CD4-positive, alpha-beta T cell treated with Interleukin-17A for 4 hours (primary cell): Measurements from ENCODE around the gene STK4.
A peak's percentile ranks its signal among the peaks of the same experiment; 100 is the strongest.

Source experiments
- DNase-seq: peaks from one replicate; pipeline ENCODE4 v3.0.0-alpha.2; 2020; ENCODE audit warnings: mixed read lengths

STK4 gene

DNA sequence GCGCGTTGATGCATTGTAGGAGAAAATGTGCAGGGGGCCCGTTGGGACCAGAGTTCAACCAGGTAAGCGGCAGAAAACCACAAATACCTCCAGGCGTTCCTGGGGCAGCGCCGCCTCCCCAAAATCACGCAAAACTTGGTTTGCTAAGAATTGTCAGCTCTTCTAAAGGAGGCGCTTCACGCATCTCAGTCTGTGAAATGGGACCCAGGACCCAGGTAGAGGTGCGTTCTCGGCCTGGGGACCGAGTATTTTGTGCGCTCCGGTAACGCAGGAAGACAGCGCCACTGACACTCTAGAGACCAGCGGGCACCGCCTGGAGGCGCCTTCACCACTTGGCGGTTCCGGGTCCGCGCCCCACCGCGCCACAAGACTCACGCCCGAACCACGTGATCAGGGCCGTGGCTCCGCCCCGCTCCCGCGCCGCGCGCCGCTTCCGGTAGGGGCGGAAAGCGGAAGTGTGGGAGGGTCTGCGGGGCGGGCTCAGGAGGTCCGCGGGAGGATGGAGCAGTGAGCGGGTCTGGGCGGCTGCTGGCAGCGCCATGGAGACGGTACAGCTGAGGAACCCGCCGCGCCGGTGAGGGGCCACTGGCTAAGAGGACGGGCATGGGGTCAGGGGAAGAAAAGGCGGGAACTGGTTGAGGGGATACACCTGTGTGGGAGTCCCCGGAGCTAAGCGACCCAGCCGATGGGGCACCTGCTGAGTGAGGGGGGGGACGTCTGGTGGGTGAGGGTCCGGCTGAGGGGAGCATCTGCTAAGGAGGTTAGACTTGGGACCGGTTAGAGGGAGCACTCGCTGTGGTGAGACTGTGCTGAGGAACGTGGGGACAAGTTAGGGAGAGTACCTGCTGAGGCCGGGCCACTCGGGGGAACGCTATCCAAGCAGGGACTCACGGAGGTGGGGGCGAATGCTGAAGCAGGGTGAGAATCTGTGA lies at the start of gene STK4:
Gene STK4, plus strand, starts transcription at position 483 of the 932 bp plus-strand sequence. Its CDS starts 57 bp downstream, at position 540.
- DNase-seq = peak; percentile 97

- DNase-seq = no peak
Observed at GRCh38 chr20:44916586-44916985, 49.7 kb upstream of the STK4 start.

GRCh38 chr20:44917399-44917798 lies 48.9 kb upstream of the STK4 start:
- DNase-seq = no peak

DNA sequence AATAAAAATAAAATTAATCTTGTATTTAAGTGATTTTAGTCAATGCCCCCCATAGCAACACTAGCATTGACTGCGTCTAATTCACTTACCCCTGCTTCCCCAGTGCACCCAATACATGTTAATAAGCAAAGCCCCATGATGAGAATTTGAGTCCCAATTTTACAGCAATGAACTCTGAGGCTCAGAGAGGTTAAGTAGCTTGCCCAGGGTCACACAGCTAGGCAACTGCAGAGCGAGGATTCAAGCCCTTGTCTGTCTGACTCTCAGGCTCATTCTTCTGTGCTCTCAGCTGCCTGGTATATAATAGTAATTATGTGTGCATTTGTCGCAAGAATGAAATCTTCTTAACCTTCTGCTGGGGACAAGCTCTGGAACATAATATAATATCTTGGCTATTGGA lies 48.0 kb upstream of the STK4 start:
- no peak for DNase-seq

DNA sequence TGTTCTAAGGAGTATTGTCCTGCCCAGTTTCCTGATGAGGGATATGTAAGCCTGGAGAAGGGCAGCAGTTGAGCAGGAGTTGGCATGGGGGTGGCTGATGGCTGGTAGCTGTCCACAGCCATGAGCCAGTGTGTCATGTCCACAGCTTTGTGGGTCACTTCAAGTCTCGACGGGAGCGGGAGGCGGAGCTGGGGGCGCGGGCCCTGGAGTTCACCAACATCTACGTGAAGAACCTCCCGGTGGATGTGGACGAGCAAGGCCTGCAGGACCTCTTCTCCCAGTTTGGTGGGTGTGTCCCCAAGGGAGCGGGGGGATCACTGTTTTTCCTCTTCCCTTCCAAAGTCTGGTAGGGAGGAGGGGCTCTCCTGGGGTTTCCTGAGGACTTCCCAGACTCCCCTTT lies 47.6 kb upstream of the STK4 start:
- no peak for DNase-seq

DNA sequence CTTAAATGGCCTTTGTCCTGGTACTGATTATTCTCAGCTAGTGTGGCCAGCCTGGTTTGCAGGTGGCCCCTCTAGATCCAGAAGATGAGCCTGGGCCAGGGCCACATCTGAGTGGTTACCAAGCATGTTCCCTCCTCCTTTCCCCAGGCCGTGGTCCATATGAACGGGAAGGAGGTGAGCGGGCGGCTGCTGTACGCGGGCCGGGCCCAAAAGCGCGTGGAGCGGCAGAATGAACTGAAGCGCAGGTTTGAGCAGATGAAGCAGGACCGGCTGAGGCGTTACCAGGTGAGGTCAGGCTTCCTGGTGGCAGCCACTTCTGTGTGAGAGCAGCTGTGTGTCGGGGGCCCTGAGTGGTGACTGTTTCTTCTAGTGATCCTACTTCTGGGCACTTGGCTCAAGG lies 44.9 kb upstream of the STK4 start:
- DNase-seq = no peak

DNA sequence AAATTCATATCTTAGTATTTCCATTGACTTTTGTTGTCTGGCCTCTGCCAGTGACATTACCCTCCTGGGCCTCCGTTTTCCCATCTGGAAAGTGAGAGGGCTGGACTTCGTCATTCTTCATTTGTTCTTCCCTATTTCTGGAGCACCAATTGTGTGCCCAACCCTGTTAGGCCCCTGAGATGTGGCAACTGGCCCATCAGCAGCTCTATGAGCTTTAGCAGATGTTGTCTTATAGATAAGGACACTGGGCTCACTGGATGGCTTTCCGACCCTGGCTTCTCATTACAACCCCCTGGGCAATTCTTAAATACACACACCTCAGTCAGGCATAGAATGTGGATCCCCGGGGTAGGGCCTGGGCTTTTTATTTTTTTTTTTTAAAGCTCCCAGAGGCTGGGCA lies 41.8 kb upstream of the STK4 start:
- no peak for DNase-seq

DNA sequence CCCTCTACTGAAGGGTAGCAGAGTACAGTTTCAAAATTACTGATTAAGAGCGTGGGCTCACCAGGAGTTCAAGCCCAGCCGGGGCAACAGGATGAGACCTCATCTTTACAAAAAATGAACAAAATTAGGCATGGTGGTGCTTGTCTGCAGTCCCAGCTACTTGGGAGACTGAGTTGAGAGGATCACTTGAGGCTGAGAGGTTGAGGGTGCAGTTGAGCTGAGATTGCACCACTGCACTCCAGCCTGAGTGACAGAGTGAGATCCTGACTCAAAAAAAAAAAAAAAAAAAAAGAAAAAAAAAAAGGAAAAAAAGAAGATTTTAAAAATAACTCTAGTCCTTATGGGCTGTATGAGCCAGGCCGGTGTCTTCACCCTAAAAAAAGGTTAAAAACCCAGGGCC lies 37.7 kb upstream of the STK4 start:
- no peak for DNase-seq

DNA sequence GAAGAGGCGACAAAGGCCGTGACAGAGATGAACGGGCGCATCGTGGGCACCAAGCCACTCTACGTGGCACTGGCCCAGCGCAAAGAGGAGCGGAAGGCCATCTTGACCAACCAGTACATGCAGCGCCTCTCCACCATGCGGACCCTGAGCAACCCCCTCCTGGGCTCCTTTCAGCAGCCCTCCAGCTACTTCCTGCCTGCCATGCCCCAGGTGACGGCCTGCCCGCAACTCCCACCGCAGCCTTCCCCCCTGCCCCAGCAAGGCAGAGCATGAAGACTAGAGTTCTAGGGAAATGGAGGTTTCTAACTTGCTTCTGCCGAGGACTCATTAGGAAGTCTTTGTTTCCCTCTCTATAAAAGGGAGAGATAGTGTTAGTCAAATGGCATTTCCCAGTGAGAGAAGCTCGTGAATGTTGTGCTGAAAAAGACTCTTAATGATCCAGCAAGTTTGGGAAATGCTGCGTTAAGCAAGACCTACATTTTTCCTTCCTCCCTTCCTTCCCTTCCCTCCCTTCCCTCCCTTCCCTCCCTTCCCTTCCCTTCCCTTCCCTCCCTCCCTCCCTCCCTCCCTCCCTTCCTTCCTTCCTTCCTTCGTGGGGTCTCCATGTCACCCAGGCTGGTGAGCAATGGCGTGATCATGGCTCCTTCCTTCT lies 35.7 kb upstream of the STK4 start:
- no peak for DNase-seq

DNA sequence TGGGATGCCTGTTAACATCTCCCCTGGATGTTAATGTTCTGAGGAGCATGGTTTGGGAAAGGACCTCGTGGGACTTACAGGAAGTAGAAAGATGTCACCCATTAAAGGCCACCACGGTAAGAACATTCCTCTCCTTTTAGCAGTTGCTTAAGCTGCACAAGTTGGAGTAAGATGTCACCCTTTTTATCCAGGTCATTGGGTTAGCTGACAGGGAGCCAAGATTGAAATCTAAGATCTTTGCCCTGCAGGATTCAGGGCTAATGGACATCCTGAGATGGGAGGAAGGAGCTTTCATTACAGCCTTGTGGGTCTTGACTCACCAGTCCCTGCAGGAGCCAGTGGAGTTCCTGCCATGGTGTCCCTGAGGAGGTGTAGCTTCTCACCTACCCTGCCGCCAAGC lies 34.4 kb upstream of the STK4 start:
- DNase-seq = no peak

GRCh38 chr20:44932916-44933315 lies 33.4 kb upstream of the STK4 start:
- no peak for DNase-seq

DNA sequence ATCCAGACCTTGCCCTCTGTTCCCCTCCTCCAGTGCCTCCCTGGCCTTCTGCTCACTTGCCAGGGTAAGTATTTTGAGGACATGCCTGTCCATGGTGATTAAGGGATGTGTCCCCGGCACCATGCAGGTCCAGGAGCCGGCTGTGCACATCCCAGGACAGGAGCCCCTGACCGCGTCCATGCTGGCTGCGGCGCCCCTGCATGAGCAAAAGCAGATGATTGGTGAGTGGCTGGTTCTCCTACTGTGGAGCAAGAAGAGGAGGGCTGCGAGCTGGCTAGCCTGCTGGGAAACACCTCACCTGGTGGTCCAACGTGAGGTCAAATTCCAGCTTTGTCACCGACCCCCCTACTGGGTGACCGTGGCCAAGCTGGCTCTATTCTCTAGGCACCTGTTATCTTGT lies 29.8 kb upstream of the STK4 start:
- DNase-seq = no peak

DNA sequence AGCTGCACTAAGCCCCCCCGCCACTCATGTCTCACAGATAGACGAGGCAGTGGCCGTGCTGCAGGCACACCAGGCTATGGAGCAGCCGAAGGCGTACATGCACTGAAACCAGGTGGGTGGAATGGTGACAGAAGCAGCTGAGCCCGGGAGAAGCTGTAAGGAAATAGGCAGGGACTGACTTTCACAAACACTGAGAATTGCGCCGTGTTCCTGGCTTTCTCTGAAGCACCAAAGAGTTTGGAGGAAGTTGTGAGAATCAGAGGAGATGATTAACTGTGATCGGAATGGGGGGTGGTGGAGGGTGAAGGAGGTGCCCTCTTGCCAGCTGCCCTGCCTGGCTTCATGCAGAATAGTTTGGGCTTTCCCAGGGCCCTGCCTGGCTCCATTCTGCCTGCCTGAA lies 27.7 kb upstream of the STK4 start:
- DNase-seq = no peak

- DNase-seq = no peak
Observed at GRCh38 chr20:44941120-44941691, 25.1 kb upstream of the STK4 start.

GRCh38 chr20:44942264-44942973 lies 23.9 kb upstream of the STK4 start:
- DNase-seq = no peak

DNA sequence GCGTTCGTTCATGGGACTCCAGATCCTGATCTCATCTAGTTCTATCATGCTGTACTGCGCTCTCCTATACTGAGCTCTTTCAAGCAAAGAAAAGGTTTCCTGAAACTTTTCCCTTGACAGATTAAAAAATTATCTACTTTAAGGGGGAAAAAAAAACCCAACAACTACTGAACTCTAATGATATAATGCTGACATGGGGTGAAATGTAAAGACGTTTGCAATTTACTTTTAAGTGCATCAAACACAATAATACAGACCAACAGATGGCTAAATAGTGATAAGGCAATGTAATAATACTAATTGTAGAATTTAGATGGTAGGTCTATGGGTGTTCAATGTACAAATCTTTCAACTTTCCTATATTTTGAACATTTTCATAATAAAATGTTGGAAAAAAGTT lies 22.5 kb upstream of the STK4 start:
- no peak for DNase-seq

DNA sequence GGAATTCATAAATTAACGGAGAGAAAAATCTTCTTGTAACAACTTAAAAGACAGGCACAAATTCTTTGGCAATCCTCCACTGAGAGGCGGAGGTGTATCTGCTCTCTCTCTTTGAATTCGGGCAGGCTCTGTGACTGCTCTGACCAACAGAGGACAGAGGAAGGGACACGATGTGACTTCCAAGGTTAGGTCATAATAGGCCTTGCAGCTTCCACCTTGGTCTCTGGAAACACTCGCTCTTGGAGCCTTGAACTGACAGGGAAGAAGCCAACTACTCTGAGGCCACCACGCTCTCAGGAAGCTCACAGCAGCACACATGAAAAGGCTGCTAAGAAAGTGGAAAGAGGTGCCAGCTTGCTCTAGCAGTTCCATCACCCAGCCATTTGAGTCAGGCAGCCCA lies 21.1 kb upstream of the STK4 start:
- no peak for DNase-seq

DNA sequence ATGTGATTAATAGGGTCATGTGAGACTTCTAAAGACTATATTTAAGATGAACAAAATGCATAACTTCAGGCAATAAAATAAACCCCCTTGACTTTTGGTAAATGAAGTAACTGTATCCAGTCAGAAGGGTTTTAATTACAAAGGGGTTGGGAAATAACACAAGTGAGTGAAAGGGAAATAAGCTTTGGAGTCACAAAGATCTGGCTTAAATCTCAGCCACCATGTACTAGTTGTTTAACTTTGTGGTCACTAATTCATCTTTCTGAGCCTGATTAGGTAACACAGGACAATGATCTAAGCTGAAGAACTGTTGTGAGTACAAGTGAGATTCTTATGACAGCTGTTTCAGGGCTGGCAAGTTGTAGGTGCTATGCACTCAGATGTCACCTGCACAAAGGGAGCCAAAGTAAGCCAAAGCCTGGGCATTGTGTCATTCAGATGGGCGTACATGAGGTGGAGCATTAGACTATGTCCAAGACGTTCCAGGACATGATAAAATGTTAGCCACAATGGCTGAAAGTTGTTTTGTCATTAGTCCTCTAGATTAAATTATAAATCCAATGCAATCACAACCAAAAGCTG lies 19.9 kb upstream of the STK4 start:
- DNase-seq = no peak

- no peak for DNase-seq
Observed at GRCh38 chr20:44948107-44948506, 18.2 kb upstream of the STK4 start.

DNA sequence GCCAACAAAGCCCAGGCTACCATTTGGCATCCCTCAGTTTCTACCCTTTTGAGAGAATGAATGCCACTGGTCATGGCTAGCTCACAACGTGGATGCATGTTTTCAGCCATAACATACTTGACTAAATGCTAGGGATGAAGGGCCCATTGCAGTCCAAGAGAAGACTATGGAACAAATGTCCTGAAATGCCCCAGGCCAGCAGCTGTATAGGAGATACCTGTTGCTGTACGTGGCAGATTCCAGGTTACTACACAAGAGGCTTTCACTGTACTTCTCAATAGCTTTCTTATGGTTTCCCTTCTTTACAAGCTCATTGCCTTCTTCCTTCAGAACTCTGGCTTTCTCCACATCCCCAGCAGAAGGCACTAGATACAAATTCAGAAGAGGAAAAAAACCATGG lies 17.8 kb upstream of the STK4 start:
- no peak for DNase-seq

DNA sequence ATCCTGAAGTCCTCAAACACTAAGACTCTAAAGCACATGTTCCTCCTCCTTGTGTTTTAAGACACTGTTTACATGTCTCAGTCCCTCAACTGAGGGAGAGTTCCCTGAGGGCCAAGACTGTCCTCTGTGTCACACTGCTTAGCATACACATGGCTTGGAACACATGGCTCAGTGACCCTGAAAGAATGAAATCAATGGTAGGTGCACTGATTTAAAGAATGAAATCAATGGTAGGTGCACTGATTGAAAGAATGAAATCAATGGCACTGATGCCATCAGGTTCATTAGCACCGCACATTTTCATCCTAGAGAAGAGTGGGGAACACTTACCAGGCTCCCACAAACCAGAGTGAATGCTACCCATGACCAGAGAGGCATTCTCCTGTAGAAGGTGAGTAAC lies 15.9 kb upstream of the STK4 start:
- DNase-seq = no peak

DNA sequence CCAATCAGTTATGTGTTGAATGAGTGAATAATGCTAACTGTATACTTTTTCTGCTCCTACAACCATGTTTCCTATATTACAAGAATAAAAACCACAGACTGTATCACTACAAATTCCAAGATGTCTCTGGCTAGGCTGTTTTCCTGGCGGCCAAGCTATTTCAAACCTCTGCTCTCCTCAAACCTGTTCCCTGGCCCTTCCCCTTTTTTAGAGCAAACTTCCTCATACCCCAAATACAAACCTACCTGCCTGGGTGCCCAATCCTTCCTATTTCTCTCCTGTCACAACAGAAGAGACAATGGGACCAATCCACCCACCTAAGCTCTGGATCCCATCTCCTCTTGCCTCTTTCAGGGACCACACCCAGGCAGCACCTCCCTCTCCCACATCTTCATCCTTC lies 13.6 kb upstream of the STK4 start:
- no peak for DNase-seq

DNA sequence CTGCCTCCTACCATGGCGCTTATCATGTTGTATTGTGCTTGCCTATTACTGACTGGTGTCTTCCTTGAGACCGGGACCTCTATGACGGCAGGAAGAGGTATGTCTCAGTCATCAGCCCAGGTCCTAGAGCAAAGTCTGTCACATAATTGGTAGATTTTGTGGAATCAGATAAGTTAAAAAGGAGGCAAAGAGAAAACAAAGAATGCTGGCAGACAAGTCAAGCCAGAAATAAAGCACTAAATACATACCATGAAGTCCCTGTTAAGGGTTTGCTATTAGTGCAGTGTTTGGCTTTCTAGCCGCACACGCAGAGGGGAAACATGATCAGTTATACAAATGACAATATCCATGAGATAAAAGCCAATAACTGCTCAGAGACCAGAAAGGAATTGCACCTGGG lies 12.1 kb upstream of the STK4 start:
- no peak for DNase-seq
